Measurements from ENCODE around the gene LRRC58. TPM values are rescaled to one million over a fixed set of nuclear protein-coding genes. Genes with fewer than 3 reads are reported as not detected.

LRRC58 gene
- total and polyA plus RNA-seq, 2 of the 8 experiments (the other 6 are each of a cell fraction or from before 2014, with no cell fraction given): 4.3 to 15.4 TPM

GRCh38 chr3:120331076-120331475 is 18.1 kb downstream of the LRRC58 start:
- no peak overlapping the region for H2BK15ac ChIP-seq (ENCODE audit: low read length)
- H3K23ac ChIP-seq (ENCODE audit: insufficient read length): no peak overlapping the region
- no peak for DNase-seq (ENCODE audit: low read depth in 1 of 2, low spot score in 2 of 2)
- no peak overlapping the region for H2BK120ac ChIP-seq (replicated peaks; ENCODE audit: low read depth, low read length)
- peaks cover 0 to 20% (median 0%) of the 10 kb centered on the region in 4 experiments; a peak in 4 of 8 replicates for H3K36me3 ChIP-seq (ENCODE audit: control insufficient read depth in 2 of 4, insufficient read depth in 4 of 4, low read length in 3 of 4)
- no peak overlapping the region for H3K9ac ChIP-seq (replicated peaks in 1 of 4; ENCODE audit: extremely low read depth in 1 of 4, low read depth in 3 of 4, low read length in 3 of 4)
- H4K20me1 ChIP-seq (replicated peaks in 1 of 2; ENCODE audit: control insufficient read depth in 1 of 2, insufficient read depth in 2 of 2, low read length in 2 of 2): peaks cover 0 to 1% of the 10 kb centered on the region in 2 experiments
- no peaks in the 10 kb centered on the region for H3K79me1 ChIP-seq (ENCODE audit: low read depth, low read length)
- H3K9me3 ChIP-seq (ENCODE audit: insufficient read depth in 2 of 2, low read depth in 1 of 2, low read length in 1 of 2): no peaks in the 10 kb centered on the region
- H3K23me2 ChIP-seq (ENCODE audit: low read depth, low read length): no peaks in the 10 kb centered on the region
- no peaks in the 10 kb centered on the region for H3K4me1 ChIP-seq (replicated peaks in 1 of 4; ENCODE audit: control insufficient read depth in 3 of 4, insufficient read depth in 4 of 4, low read length in 3 of 4)
- no peak overlapping the region for H2BK12ac ChIP-seq (ENCODE audit: low read depth, low read length)
- no peak overlapping the region for H4K8ac ChIP-seq (ENCODE audit: extremely low read depth, insufficient read depth, low read length)
- H3K4me2 ChIP-seq (ENCODE audit: insufficient read depth in 1 of 2, low read depth in 2 of 2, low read length in 2 of 2): no peak overlapping the region
- H3K27me3 ChIP-seq (replicated peaks in 1 of 4; ENCODE audit: control insufficient read depth in 3 of 4, extremely low read depth in 1 of 4, insufficient read depth in 3 of 4, low read length in 3 of 4): no peaks in the 10 kb centered on the region
- no peak overlapping the region for H3K27ac ChIP-seq (ENCODE audit: low read depth, low read length)
- WGBS, 2 experiments (ENCODE audit: extremely low coverage in 1 of 2, insufficient coverage in 1 of 2, insufficient read length in 1 of 2, insufficient replicate concordance in 2 of 2, low coverage in 1 of 2, low lambda C conversion rate in 2 of 2, missing lambda C conversion rate in 1 of 2): 94% methylated on average over 2 of the region's 2 CpGs; no CpG with 5 or more reads in 1 of the 2 experiments
- H3K79me2 ChIP-seq (ENCODE audit: control insufficient read depth in 1 of 2, insufficient read depth in 2 of 2, low read length in 2 of 2): peaks cover 0 to 3% of the 10 kb centered on the region in 2 experiments; a peak in 1 of 4 replicates
- H4K91ac ChIP-seq (replicated peaks; ENCODE audit: insufficient read length, low read length): no peak overlapping the region
- ChIA-PET POLR2A (ENCODE audit: partially characterized antibody) (no interaction called here), CTCF (ENCODE audit: partially characterized antibody) (interaction anchor here (0.6 to 1.4 kb wide), 3 partner anchors 9 to 227 kb away, joined by 3 to 5 read pairs (median 3); no protein-coding TSS in a partner anchor)
- no peak overlapping the region for H3K18ac ChIP-seq (ENCODE audit: extremely low read depth, low read length)
- no peak overlapping the region for H2BK20ac ChIP-seq (ENCODE audit: low read length)
- no peak overlapping the region for H2BK5ac ChIP-seq (ENCODE audit: low read depth, low read length)
- no peak overlapping the region for H3K56ac ChIP-seq (replicated peaks; ENCODE audit: insufficient read length, low read depth, low read length)
- no peak overlapping the region for H2AFZ ChIP-seq (ENCODE audit: low read length)
- H3K4ac ChIP-seq (replicated peaks; ENCODE audit: insufficient read length, low read depth, low read length): no peak overlapping the region
- H3K4me3 ChIP-seq (ENCODE audit: extremely low read depth in 1 of 4, insufficient read depth in 2 of 4, low read depth in 3 of 4, low read length in 4 of 4): no peak overlapping the region
- no peak for FAIRE-seq
- no peak overlapping the region for H3K14ac ChIP-seq (ENCODE audit: insufficient read length)
- no peak overlapping the region for H4K5ac ChIP-seq (ENCODE audit: insufficient read length, low read depth, low read length)
- H2AK5ac ChIP-seq (ENCODE audit: low read depth, low read length): no peak overlapping the region
- TF ChIP-seq POLR2A (IDR thresholded peaks at IDR 0.05; ENCODE audit: control extremely low read depth in 1 of 2, low read depth in 2 of 2, low read length in 2 of 2): no peak
- no peak for TF ChIP-seq FOSL1 (IDR thresholded peaks at IDR 0.05; ENCODE audit: insufficient read depth, low read depth, low read length)
- no peak for TF ChIP-seq EP300 (IDR thresholded peaks at IDR 0.05; ENCODE audit: borderline replicate concordance in 1 of 2, low read depth in 2 of 2, low read length in 2 of 2)
- no peak for TF ChIP-seq YY1 (IDR thresholded peaks at IDR 0.05; ENCODE audit: low read depth, low read length)
- no peak for TF ChIP-seq ASH2L (IDR thresholded peaks at IDR 0.05; ENCODE audit: low read length)
- no peak for TF ChIP-seq GTF2F1 (IDR thresholded peaks at IDR 0.05; ENCODE audit: borderline replicate concordance, low read depth, low read length)
- TF ChIP-seq SAP30 (IDR thresholded peaks at IDR 0.05; ENCODE audit: insufficient read depth, insufficient replicate concordance, low read length): no peak
- no peak for TF ChIP-seq KDM5A (IDR thresholded peaks at IDR 0.05; ENCODE audit: low read length)
- no peak for TF ChIP-seq HDAC6 (IDR thresholded peaks at IDR 0.05; ENCODE audit: low read depth, low read length)
- no peak for TF ChIP-seq TCF12 (IDR thresholded peaks at IDR 0.05; ENCODE audit: low read depth, low read length)
- no peak for TF ChIP-seq CHD2 (IDR thresholded peaks at IDR 0.05; ENCODE audit: low read length)
- TF ChIP-seq KDM1A (IDR thresholded peaks at IDR 0.05; ENCODE audit: borderline replicate concordance, low read length): no peak
- TF ChIP-seq BRCA1 (IDR thresholded peaks at IDR 0.05; ENCODE audit: low read depth, low read length): no peak
- no peak for TF ChIP-seq RFX5 (IDR thresholded peaks at IDR 0.05; ENCODE audit: borderline replicate concordance, low read depth, low read length)

Measured in H1 (cell line).